ENCODE measurements around the gene TUBGCP3. TPM values are rescaled to one million over a fixed set of nuclear protein-coding genes. Genes with fewer than 3 reads are reported as not detected.

TUBGCP3 gene
- total and polyA plus RNA-seq, 9 of the 15 experiments (the other 6 are each of a cell fraction or from before 2014, with no cell fraction given): 3.0 to 24.8 (median 15.2) TPM

- FAIRE-seq: no peak
- 13% methylated on average over 16 of the region's 22 CpGs for WGBS (ENCODE audit: insufficient coverage, low coverage, missing lambda C conversion rate)
- Histone ChIP-seq H3K9ac (ENCODE audit: insufficient read depth in 1 of 2, low read depth in 2 of 2, low read length in 2 of 2) (no peak overlapping the region), H3K4me2 (ENCODE audit: insufficient read depth, low read length) (no peak overlapping the region), H3K79me2 (ENCODE audit: control insufficient read depth, insufficient read depth, low read length) (no peaks in the 10 kb centered on the region), H2AFZ (ENCODE audit: low read depth, low read length) (no peak overlapping the region), H3K9me1 (ENCODE audit: control insufficient read depth, insufficient read depth, low read length) (no peaks in the 10 kb centered on the region), H3K27me3 (ENCODE audit: control insufficient read depth in 2 of 2, insufficient read depth in 2 of 2, low read length in 2 of 2) (peaks cover 19 to 51% of the 10 kb centered on the region in 2 experiments; a peak in 4 of 5 replicates), H3K36me3 (ENCODE audit: control insufficient read depth, insufficient read depth, low read length) (no peaks in the 10 kb centered on the region), H3K4me1 (replicated peaks in 1 of 2; ENCODE audit: control insufficient read depth in 2 of 2, insufficient read depth in 2 of 2, low read length in 2 of 2) (peaks cover 0 to 6% of the 10 kb centered on the region in 2 experiments; a peak in 1 of 5 replicates), H4K20me1 (replicated peaks; ENCODE audit: control insufficient read depth, insufficient read depth, low read length) (no peaks in the 10 kb centered on the region), H3K4me3 (no peak overlapping the region), H3K27ac (ENCODE audit: extremely low read depth, low read depth, low read length) (no peak overlapping the region), H3K9me3 (replicated peaks; ENCODE audit: control insufficient read depth, insufficient read depth, low read depth, low read length) (no peaks in the 10 kb centered on the region)
- ATAC-seq: no peak
- intact Hi-C loops (cut with micrococcal nuclease): loop anchor here (5.0 kb wide), 1 partner anchor 151 kb away; no protein-coding TSS in a partner anchor
- ChIA-PET POLR2A (interaction anchor here (0.7 kb wide), 1 partner anchor 71 kb away, joined by 3 read pairs; no protein-coding TSS in a partner anchor), CTCF (ENCODE audit: low intra/inter-chr PET ratio) (no interaction called here)
- BruUV-seq (replicated peaks): no TSS peak
- no peak for DNase-seq (ENCODE audit: extremely low read depth in 1 of 4, low spot score in 3 of 4)
- in situ Hi-C loops (cut with MboI): no loop called here
- TF ChIP-seq SNAPC5 (CRISPR knock-in tag; IDR thresholded peaks at IDR 0.05): no peak
- TF ChIP-seq ID3 (CRISPR knock-in tag; IDR thresholded peaks at IDR 0.05): no peak
- no peak for TF ChIP-seq ID3 (tag; IDR thresholded peaks at IDR 0.05)
- TF ChIP-seq GATAD2B (IDR thresholded peaks at IDR 0.05; ENCODE audit: borderline replicate concordance): no peak
- TF ChIP-seq TAF15 (IDR thresholded peaks at IDR 0.05; ENCODE audit: low read depth, low read length): no peak
- no peak for TF ChIP-seq DEAF1 (CRISPR knock-in tag; IDR thresholded peaks at IDR 0.05)
- no peak for TF ChIP-seq ELF4 (CRISPR knock-in tag; IDR thresholded peaks at IDR 0.05)
- no peak for TF ChIP-seq STAT5B (CRISPR knock-in tag; IDR thresholded peaks at IDR 0.05)
- TF ChIP-seq FOXM1 (IDR thresholded peaks at IDR 0.05; ENCODE audit: low read depth): no peak
- no peak for TF ChIP-seq FOXM1 (CRISPR knock-in tag; IDR thresholded peaks at IDR 0.05; ENCODE audit: low read depth)
- TF ChIP-seq SFPQ (IDR thresholded peaks at IDR 0.05; ENCODE audit: low read depth, low read length): no peak
- TF ChIP-seq FOXP4 (CRISPR knock-in tag; IDR thresholded peaks at IDR 0.05; ENCODE audit: borderline replicate concordance): no peak
- no peak for TF ChIP-seq NR1H2 (CRISPR knock-in tag; IDR thresholded peaks at IDR 0.05)
These were observed 131.6 kb downstream of the TUBGCP3 start for GRCh38 chr13:112456138-112457056.
